SK-N-MC (cell line): Measurements from ENCODE around the gene RUNX2.

Experiments
- EZH2 ChIP-seq: fragments of 200-600 bp; sonication (generic); IDR thresholded peaks from one replicate; pipeline ENCODE4 v1.6.1; 2017; ENCODE audit warnings: antibody characterized with exemption
- FOXP2 ChIP-seq: optimal IDR thresholded peaks from 2 replicates; pipeline ENCODE3; 2011; ENCODE audit warnings: mild to moderate bottlenecking, moderate library complexity; ENCODE audit not compliant: insufficient read depth; ENCODE audit errors: extremely low read length, control extremely low read depth
- POLR2AphosphoS5 ChIP-seq: IDR thresholded peaks from 2 replicates; pipeline ENCODE4 v1.6.1; 2012; ENCODE audit warnings: mild to moderate bottlenecking, low read depth, low read length, borderline replicate concordance

GRCh38 chr6:45495429-45496084 lies 167.4 kb downstream of the RUNX2 start:
- TF ChIP-seq EZH2 = no peak
- TF ChIP-seq POLR2AphosphoS5 = no peak
- TF ChIP-seq FOXP2 = no peak
